NCI-H1105 treated with DMSO at 0.1 percent for 48 hours (cell line): ENCODE data around the gene GABARAPL1.

Experiments
- DNase-seq: peaks from one replicate; lab custom pipeline; 2025; lab: John Stamatoyannopoulos, UW

Gene GABARAPL1

DNA sequence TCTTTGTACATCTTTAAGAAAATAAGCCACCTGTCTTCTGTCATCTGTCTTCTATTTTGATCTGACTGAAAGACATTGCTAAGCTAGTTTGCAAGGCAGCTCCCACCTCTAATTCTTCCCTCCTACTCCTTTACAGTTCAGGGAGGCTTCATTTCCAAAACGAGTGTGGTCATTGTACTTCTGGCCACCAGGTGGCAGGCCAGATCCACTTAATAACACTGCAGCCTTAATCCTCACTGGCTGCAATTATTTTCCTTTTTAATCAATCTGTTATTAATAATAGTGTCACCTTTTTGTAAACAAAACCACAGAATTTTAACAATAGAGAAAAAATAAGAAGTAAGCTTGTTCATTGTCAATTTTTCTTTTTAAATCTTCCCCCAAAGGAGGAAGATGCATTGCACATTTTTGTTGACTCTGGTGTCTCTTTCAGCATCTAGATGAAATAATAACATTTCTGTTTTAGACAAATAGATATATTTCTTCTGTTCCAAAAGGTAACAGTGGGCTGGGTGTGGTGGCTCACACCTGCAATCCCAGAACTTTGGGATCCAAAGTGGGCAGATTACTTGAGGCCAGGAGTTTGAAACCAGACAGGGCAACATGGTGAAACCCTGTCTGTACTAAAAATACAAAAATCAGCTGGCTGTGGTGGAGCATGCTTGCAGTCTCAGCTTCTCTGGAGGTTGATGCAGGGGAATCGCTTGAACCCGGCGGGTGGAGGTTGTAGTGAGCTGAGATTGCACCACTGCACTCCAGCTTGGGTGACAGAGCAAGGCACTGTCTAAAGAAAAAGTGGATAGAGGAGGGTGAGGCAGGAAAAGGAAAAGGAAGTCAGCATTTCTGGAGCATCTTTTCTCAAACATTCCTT, 23.3 kb downstream of the GABARAPL1 start:
- peak; percentile 48 for DNase-seq

- DNase-seq, result no peak
Measured at GRCh38 chr12:10236720-10237119, 24.0 kb downstream of the GABARAPL1 start.

GRCh38 chr12:10238526-10238925, 25.8 kb downstream of the GABARAPL1 start:
- no peak for DNase-seq

GRCh38 chr12:10241290-10241689, 28.6 kb downstream of the GABARAPL1 start:
- no peak for DNase-seq

- no peak for DNase-seq
Measured at GRCh38 chr12:10241727-10242126, 29.1 kb downstream of the GABARAPL1 start.

DNA sequence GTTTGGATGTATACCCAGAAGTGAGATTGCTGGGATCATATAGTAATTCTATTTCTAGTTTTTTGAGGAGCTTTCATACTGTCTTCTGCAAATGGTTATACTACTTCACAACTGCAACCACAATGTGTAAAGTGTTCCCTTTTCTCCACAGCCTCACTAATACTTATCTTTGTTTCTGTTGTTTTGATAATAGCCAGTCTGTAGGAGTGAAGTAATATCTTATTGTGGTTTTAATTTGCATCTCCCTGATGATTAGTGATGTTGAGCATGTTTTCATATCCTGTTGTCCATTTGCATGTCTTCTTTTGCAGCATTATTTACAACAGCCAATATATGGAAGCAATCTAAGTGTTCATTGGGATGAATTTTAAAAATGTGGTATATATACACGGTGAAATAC, 29.9 kb downstream of the GABARAPL1 start:
- no peak for DNase-seq

DNA sequence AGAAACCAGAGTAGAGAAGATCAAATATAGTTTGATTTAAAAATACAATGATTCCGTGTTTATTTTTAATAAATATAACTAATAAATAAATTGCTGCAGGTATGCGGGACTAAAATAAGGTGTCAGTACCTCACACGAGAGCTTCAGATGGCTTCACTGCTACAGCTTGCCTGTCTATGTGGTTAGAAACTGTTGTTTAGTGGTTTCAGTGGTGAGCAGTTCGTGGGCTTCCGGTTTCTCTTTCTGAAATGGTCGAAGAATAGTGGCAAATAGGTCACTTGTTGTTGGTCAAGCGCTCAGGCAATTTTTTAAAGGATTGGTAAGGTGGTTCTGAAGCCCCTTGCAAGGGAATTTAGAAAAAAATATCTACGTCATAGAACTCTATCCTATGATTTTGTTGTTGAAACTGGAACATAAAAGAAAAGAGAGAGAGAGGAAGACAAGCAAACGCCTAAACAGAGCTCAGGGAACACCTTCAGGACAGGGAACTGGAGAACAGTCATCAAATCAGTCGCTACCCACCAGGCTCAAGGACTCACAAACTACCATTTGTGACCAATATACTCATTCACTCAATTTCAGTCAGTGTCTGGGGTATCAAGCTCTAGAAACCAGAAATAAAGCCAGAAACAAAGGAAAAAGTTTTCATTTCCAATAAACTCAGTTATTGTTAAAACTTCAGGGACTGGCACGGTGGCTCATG, 31.3 kb downstream of the GABARAPL1 start:
- DNase-seq, result no peak

GRCh38 chr12:10247436-10248058, 34.9 kb downstream of the GABARAPL1 start:
- no peak for DNase-seq

- DNase-seq, result no peak
Measured at GRCh38 chr12:10249690-10250455, 37.2 kb downstream of the GABARAPL1 start.

DNA sequence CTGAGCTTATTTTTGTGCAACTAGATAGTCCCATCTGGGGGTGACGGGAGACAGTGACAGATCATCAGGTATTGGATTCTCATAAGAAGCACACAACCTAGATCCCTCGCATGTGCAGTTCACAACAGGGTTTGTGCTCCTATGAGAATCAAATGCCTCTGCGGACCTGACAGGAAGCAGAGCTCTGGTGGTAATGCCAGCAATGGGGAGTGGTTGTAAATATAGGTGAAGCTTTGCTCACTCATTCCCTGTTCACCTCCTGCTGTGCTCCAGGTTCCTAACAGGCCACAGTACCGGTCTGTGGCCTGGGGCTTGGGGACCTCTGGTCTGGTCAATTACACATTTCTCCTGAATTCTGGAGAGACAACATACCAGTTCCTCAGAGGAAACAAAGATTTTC, 39.0 kb downstream of the GABARAPL1 start:
- DNase-seq, result no peak

DNA sequence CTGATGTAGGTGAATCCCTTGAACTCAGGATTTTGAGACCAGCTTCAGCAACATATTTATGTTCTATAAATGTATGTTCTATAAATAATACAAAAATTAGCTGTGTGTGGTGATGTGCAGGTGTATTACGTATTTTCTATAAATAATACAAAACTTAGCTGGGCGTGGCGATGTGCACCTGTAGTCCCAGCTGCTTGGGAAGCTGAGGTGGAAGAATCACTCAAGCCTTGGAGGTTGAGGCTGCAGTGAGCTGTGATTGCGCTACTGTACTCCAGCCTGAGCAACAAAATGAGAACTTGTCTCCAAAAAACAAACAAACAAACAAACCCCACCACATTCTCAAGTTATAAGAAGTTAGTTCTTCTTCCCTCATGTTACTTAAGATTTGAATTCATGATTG, 39.5 kb downstream of the GABARAPL1 start:
- DNase-seq, result no peak

GRCh38 chr12:10256064-10256463, 43.4 kb downstream of the GABARAPL1 start:
- no peak for DNase-seq

DNA sequence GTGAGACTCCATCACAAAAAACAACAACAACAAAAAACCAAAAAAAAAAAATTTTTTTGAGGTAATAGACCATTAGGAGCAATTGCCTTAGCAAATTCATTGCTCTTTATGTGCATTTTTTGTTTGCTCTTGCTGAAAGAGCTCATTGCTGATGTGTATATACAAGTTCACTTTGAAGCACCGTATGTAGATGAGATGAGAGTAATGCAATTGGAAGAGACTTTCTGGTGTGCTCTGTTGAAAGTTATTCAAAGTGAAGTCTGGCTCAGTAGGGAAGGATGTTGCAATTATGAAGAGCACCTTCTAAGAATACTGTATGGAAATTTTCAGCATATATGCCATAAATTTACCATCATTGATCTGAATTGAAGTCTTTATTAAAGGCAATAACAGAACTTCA, 48.2 kb downstream of the GABARAPL1 start:
- no peak for DNase-seq

GRCh38 chr12:10268037-10268436, 55.4 kb downstream of the GABARAPL1 start:
- DNase-seq, result no peak

DNA sequence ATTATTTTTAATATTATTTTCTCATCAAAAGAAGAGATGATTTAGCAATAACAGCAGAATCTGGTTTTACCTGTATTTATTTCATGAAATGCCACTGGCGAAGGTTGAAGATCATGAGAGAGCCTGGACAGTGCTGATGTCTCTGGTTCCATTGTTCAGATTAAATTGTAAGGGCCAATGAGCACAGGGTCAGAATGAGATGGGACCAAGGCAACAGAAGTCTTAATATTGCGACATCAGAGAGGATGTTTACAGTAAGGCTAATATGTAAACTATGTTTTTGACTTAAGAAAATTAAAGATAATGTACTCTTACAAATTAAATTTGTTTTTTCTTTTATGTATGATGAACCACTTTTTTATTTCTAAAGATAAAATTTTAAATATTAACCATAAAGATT, 59.8 kb downstream of the GABARAPL1 start:
- no peak for DNase-seq
